Measurements from ENCODE around the gene RPH3AL. TPM values are rescaled to one million over a fixed set of nuclear protein-coding genes. Genes with fewer than 3 reads are reported as not detected.

Gene RPH3AL
- total and polyA plus RNA-seq, 2 of the 8 experiments (the other 6 are each of a cell fraction or from before 2014, with no cell fraction given) = 5.6 to 5.8 TPM

- no peak for TF ChIP-seq CHD7 (IDR thresholded peaks at IDR 0.05; ENCODE audit: insufficient replicate concordance, low read length)
- TF ChIP-seq RNF2 (IDR thresholded peaks at IDR 0.05; ENCODE audit: borderline replicate concordance, low read depth, low read length, missing control alignments, poor library complexity, severe bottlenecking) = no peak
- TF ChIP-seq PHF8 (conservative IDR thresholded peaks at IDR 0.05; ENCODE audit: low read depth, low read length) = no peak
- TF ChIP-seq KDM1A (IDR thresholded peaks at IDR 0.05; ENCODE audit: borderline replicate concordance, low read length) = no peak
- no peak for TF ChIP-seq ASH2L (IDR thresholded peaks at IDR 0.05; ENCODE audit: low read length)
- no peak for TF ChIP-seq USF2 (IDR thresholded peaks at IDR 0.05; ENCODE audit: low read length)
- TF ChIP-seq RFX5 (IDR thresholded peaks at IDR 0.05; ENCODE audit: borderline replicate concordance, low read depth, low read length) = no peak
- TF ChIP-seq TAF7 (optimal IDR thresholded peaks at IDR 0.05; ENCODE audit: borderline replicate concordance, low read depth, low read length) = no peak
- TF ChIP-seq NANOG (IDR thresholded peaks at IDR 0.05; ENCODE audit: insufficient read depth, low read depth, low read length, poor library complexity, severe bottlenecking) = no peak
- no peak for TF ChIP-seq HDAC6 (IDR thresholded peaks at IDR 0.05; ENCODE audit: low read depth, low read length)
Measured at GRCh38 chr17:263271-263670, 89.3 kb downstream of the RPH3AL start (continued).

Measured in H1 (cell line).